Measurements from ENCODE around the gene CATSPERZ.

CATSPERZ gene

DNA sequence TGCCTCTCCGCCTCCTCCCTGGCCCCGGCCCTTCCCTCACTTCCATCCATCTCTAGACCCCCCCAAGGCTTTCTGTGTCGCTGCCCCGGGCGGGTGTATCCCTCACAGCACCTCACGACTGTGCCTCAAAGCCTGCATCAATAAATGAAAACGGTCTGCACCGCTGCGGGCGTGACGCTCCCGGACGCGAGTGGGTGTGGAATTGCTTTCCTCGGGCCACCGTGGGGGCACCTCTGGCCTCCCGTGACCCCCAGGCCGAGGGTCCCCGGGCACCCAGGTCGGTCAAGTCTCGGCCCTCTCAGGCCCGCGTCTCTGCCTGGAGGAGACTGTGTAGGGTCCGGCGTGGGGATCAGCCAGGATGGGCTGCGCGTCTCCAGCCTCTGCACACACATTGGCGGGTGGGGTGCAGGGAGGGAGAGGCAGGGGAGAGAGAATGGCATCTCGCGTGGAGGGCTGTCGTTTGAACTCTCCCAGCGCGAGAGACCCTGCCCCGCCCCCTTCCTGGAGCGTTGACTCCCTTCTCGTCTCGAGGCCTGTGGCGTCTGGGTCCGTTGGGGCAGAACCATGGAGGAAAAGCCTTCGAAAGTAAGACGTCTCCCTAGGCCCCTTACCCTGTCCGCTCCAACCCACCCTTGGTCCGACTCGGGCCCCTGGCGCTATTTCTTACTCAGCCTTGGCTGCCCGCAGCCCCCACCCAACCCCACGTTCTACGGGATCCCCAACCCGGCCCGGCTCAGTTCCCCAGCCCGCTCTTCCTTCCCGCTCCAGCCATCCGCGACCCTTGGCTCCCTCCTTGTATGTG lies at the start of gene CATSPERZ:
TSS of gene CATSPERZ (plus strand) at position 512 of the 802 bp plus-strand sequence. CDS start at position 565, 53 bp downstream.
- no peak for DNase-seq (ENCODE audit: low spot score)

DNA sequence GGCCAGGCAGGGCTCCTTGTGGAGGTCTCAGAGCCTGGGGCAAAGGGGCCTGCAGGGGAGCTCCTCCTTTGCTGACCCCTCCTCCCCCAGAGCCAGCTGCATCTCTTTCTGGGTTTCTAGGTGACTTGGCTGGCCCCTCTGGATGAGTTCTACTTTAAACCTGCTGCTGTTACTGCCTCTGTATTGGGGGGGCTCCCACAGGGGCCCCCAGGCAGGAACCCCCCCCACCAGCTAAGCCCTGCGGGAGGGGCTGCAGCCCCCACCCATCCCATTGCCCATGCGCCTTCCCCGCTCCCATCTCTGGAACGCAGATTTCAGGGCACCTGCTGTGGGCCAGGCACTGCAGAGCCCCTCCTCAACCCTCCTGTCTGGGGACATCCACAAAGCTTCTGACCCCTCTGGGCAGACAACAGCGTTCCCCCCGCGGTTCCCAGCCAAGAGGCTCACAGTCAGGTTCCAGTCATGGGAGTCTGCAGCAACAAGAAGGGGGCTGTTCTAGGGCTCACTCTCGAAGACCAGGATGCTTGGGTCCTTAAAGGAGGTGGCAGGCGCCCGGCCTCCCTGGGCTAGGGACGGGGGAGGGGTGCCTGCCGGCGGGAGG lies 49.6 kb upstream of the CATSPERZ start:
- no peak for DNase-seq (ENCODE audit: low spot score)

DNA sequence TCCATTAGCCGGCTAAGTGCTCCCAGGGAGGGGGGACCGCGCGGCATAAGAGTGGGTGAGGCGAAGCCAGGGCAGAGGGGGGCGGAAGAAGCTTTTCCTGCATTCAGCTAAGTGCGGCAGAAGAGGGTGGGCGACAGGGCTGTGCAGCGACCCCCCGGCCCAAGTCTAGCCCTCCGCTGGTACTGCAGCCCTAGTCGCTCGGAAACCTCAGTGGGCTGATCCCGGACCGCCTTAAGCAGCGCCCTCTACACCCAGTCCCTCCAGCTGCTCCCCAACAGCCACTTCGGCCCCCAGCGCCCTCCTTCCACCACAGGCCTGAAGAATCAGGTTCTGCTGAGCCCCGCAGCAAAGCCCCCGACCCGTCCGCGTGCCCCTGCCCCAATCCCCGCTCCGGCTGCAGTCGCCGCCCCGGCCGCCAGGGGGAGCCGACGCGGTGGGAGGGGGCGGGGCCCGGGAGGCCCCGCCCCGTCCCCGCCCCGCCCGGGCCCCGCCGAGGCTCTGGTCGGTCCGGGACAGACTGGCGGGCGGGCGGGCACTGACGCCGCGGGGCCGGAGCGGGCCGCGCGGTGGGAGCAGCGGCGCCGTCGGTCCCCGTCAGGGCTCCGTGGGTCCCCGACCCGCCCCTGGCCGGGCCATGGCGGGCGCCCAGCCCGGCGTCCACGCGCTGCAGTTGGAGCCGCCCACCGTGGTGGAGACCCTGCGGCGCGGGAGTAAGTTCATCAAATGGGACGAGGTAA lies 49.0 kb upstream of the CATSPERZ start, which contains the start of gene PLCB3:
TSS of gene PLCB3 (plus strand) at position 515 of the 737 bp plus-strand sequence. CDS start at position 635, 120 bp downstream.
- peak; percentile 59 for DNase-seq (ENCODE audit: low spot score)

GRCh38 chr11:64251753-64252002 lies 48.5 kb upstream of the CATSPERZ start:
- DNase-seq (ENCODE audit: low spot score) = peak; percentile 49

DNA sequence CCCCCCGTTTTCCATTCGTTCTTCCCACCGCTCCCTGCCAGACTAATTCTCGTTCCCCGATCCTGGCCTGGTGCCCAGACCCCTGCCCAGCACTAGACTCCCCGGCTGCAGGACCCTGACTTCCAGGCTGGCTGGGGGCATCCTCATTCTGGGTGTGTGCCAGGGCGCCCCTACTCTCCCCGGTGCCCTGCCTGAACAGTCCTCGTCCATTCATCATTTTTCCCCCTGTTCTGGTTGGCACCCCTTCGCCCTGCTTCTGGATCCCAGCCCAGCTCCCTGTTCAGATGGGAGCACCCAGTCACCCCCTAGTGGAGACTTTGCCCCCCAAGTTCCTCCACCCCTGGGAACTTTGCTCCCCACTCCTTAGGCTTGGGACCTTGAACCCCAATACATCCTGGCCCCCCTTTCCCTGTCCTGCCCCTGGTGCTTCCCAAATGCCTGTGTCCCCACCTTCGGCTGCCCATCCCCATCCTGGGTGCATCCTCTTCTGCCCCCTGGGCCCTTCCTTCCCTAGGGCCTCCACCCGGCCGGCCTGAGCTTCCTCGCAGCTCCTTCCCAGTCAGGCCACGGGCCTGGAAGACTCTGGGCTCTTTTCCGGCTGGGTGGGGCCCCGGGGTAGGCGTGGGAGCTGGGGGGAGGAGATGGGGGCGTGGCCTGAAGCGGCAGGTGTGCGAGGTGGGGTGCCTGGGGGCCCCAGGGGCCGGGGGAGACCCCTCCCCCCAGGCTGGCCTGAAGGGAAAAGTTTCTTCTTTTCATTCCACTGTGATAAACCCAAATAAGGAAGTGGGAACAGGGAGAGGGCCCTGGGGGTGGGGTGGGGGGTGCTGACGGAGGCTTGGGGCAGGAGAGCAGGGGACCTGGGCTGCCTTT lies 47.9 kb upstream of the CATSPERZ start:
- DNase-seq (ENCODE audit: low spot score) = peak; percentile 75

DNA sequence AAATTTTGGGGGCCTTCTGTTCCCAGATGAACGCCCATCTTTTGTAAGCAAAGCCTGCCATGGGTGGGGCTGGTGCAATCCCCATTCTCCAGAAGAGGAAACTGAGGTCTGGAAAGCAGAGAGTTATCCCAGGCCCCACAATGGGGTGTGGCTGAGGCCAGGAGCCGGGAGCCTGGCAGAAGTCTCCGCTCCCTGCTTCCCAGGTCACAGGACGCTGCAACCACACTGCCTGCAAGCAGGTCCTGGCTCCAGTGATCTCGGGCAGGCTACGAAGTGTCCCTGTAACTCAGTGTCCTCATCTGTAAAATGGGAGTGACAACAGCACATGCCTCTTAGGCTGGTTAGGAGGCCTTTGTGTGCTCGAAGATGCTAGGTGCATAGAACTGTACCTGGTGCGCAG lies 47.1 kb upstream of the CATSPERZ start:
- DNase-seq (ENCODE audit: low spot score) = no peak

GRCh38 chr11:64253481-64253880 lies 46.7 kb upstream of the CATSPERZ start:
- no peak for DNase-seq (ENCODE audit: low spot score)

DNA sequence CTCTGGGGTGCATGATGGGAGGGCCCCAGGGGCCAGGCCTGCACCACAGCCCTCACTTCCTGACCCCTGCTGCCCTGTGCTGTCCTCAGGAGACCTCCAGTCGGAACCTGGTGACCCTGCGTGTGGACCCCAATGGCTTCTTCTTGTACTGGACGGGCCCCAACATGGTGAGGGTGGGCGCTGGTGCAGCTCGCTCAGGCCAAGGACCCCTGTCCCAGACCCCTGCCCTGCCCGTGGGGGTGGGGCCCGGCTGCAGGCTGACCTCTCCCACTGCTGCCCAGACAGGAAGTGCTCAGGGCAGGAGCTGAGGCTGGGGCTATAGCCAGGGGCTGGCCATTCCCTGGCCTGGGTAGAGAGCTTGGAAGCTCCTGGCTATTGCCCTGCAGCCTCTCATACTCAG lies 45.8 kb upstream of the CATSPERZ start:
- DNase-seq (ENCODE audit: low spot score) = no peak

DNA sequence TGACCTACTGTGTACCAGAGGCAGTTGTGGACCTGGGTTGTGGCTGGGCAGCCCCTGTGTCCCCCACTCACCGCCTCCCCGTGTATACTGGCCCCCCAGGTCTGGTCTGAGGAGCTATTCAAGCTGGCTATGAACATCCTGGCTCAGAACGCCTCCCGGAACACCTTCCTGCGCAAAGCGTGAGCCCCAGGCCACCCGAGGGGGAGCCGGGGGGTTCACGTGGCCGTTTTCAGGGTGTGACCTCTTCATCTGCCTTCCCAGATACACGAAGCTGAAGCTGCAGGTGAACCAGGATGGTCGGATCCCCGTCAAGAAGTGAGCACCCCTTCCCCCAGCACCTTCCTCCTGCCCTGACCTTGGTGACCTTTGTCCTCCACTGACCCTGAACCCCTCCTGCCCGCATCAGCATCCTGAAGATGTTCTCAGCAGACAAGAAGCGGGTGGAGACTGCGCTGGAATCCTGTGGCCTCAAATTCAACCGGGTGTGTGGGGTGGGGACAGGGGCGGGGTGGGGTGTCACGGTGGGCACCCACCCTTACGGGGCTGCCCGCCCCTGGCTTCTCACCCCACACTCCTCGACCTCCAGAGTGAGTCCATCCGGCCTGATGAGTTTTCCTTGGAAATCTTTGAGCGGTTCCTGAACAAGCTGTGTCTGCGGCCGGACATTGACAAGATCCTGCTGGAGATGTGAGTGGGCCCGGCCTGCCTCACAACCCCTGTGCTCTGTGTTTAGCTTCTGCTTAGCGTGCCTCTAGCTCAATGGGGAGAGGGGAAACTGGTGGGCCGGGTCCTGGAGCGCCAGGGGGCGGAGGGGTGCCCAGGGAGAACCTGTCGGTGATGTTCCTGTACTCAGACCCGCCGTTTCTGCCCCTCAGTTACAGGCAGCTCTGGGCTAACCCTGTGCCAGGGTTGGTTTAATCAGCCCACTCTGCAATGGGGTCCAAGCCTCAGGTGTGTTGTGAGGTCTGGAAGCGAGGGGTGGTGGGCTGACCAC lies 44.7 kb upstream of the CATSPERZ start:
- DNase-seq (ENCODE audit: low spot score) = no peak

DNA sequence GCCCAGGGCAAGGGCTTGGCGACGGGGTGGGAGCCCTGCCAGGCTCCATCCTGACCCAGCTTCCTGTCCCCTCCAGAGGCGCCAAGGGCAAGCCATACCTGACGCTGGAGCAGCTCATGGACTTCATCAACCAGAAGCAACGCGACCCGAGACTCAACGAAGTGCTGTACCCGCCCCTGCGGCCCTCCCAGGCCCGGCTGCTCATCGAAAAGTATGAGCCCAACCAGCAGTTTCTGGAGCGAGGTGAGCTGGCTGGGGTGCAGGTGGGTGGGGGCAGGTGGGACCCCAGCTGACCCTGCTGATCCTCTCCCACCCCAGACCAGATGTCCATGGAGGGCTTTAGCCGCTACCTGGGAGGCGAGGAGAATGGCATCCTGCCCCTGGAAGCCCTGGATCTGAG lies 43.9 kb upstream of the CATSPERZ start:
- DNase-seq (ENCODE audit: low spot score) = no peak

DNA sequence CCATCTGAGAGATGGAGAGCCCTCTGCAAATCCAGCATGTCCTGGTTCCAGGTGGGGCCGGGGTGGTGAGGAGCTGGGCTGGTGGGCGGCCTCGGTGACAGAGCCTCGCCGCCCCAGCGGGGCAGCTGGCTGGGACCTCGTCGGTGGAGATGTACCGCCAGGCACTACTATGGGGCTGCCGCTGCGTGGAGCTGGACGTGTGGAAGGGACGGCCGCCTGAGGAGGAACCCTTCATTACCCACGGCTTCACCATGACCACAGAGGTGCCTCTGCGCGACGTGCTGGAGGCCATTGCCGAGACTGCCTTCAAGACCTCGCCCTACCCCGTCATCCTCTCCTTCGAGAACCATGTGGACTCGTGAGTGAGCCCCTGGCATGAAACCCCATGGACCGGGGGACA lies 41.8 kb upstream of the CATSPERZ start:
- no peak for DNase-seq (ENCODE audit: low spot score)

DNA sequence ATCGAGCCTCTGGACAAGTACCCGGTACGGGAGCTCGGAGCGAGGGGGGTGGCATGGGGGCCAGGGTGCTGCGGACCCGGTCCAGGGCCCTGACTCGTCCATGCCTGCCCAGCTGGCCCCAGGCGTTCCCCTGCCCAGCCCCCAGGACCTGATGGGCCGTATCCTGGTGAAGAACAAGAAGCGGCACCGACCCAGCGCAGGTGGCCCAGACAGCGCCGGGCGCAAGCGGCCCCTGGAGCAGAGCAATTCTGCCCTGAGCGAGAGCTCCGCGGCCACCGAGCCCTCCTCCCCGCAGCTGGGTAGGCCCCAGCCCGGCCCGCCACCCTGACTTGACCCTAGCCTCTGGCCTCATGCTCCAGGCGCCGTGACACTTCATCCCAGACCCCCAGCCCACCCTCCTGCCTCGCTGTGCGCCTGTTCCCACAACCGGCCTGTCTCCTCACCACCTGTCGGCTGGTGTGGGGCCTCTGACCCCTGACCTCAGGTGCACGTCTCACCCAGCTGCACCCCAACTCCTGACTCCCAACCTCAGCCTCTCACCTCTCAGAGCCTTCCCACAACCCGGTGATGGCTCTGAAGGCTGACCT lies 41.1 kb upstream of the CATSPERZ start:
- no peak for DNase-seq (ENCODE audit: low spot score)

DNA sequence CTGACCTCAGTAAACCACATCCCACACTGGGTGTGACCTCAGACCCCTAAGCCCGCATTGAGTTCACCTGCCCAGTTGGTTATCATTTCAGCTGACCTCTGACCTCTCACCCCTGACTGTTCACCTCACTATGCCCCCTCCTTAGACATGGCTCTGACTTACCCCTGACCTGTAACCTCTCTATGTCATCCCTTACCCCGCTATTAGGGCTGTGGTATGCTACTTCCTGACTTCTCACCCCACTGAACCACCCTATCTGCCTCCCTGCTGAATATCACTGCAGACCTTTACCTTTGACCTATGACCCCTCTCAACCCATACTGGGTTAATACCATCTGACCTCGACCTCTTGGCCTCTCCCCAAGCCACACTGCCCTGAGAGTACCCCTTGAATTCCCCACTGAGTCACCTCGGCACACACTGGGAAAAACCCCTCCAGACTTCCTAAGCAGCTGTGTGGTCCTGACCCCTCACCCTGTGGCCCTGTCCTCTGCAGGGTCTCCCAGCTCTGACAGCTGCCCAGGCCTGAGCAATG lies 40.6 kb upstream of the CATSPERZ start:
- no peak for DNase-seq (ENCODE audit: low spot score)

DNA sequence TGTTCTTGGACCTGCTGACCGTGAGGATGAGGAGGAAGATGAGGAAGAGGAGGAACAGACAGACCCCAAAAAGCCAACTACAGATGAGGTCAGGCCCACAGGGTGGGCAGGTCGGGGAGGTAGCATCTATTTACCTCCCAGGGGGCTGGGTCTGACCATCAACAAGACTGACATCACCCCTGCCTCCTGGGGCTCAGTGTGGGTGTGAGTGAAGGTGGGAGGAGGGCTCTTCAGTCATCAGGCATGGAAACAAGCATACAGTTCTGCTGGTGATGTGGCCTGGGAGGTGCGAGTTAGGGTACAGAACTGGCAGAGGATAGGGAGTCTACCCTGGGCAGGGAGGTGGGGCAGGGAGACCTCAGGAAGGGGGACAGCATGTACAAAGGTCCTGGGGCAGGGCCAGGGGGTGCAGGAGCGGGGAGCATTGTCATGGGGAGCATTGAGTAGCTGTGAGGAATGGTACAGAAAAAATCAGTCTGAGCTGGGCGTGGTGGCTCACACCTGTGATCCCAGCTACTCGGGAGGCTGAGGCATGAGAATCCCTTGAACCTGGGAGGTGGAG lies 39.9 kb upstream of the CATSPERZ start:
- DNase-seq (ENCODE audit: low spot score) = no peak

DNA sequence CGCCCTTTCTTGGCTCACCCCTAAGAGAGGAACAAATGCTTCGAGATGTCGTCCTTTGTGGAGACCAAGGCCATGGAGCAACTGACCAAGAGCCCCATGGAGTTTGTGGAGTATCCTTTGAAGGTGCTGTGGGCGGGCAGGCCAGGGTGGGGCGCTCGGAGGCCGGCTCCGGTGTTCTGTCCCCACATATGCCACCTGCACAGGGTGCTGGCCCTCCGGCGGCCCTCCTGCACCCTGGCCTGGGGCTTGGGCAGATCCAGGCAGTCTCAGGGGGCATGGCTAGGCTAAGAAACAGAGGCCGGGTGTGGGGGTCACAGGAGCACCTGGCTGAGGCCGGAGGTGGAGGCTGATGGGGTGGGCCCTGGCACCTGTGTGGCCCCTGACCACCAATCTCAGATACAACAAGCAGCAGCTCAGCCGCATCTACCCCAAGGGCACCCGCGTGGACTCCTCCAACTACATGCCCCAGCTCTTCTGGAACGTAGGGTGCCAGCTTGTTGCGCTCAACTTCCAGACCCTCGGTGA lies 38.5 kb upstream of the CATSPERZ start:
- no peak for DNase-seq (ENCODE audit: low spot score)

DNA sequence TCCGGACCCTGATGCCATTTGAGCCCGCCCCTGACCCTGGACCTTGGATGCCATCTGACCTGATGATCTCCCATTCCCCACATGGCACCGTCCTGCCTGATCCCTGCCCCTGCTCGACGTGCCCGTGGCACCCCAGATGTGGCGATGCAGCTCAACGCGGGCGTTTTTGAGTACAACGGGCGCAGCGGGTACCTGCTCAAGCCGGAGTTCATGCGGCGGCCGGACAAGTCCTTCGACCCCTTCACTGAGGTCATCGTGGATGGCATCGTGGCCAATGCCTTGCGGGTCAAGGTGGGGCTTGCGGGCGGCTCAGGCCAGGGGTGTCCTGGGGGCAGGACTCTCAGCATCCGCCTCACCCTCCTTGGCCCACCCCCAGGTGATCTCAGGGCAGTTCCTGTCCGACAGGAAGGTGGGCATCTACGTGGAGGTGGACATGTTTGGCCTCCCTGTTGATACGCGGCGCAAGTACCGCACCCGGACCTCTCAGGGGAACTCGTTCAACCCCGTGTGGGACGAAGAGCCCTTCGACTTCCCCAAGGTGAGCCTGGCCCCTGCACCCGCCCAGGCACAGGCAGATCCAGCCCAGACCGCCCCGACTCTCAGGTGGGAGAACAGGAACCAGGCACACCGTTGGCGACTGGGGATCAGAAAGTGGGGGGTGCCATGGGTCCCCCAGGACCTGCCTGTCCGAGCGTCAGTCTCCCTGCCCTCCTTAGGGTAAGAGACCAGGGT lies 37.7 kb upstream of the CATSPERZ start:
- DNase-seq (ENCODE audit: low spot score) = no peak

- DNase-seq (ENCODE audit: low spot score) = no peak
These were observed 36.9 kb upstream of the CATSPERZ start for GRCh38 chr11:64263021-64263946.

DNA sequence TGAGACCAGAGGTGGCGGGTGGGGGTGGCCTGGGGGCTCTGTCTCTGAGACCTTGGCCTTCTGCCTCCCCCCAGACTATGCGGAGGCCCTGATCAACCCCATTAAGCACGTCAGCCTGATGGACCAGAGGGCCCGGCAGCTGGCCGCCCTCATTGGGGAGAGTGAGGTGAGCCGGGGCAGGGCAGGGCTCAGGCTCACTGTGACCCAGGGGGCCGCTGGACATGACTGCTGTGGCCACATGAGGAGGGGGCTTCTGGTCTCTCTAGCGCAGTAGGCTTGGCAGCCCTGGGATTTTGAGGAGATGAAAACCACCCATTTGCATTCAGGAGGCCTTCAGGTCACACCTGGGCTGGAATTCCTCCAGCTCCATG lies 36.2 kb upstream of the CATSPERZ start:
- DNase-seq (ENCODE audit: low spot score) = no peak

All from RKO (cell line).